B cell (primary cell): ENCODE data around the gene FERD3L. TPM values are rescaled to one million over a fixed set of nuclear protein-coding genes. Genes with fewer than 3 reads are reported as not detected.

Experiments
- ATAC-seq: fragments of 200-7000 bp; cut with Tn5 transposase; one replicate; pipeline ENCODE4 v1.10.0; 2021; ENCODE audit warnings: low read depth, mild to moderate bottlenecking, moderate number of reproducible peaks, moderate library complexity
- CTCF ChIA-PET: fragments of 350-600 bp; sonication (Branson Sonifier 250); formaldehyde crosslinking; loops from one replicate; lab custom pipeline; 2021; ENCODE audit warnings: antibody characterized with exemption, inconsistent platforms; lab: Charles Lee
- POLR2A ChIA-PET: fragments of 350-600 bp; sonication (Branson Sonifier 250); formaldehyde crosslinking; loops from one replicate; lab custom pipeline; 2021; ENCODE audit warnings: antibody characterized with exemption; lab: Charles Lee
- DNase-seq: peaks from one replicate; pipeline ENCODE4 v3.0.0; 2013
- H2AFZ ChIP-seq: 2 replicates; pipeline ENCODE4 v1.6.1; 2012; ENCODE audit warnings: mild to moderate bottlenecking, low read depth, low read length; ENCODE audit not compliant: insufficient read depth, poor library complexity, severe bottlenecking
- H3K27ac ChIP-seq, 2 donors: 1 replicate in 1 of 2; 2 replicates in 1 of 2; pipeline ENCODE4 v1.5.1; 2012 to 2013; ENCODE audit warnings: low read length in 2 of 2, mild to moderate bottlenecking in 2 of 2, moderate library complexity in 1 of 2
- H3K27me3 ChIP-seq, 4 experiments: fragments of 200-600 bp in 1 of 4; sonication (generic) in 1 of 4; replicated peaks in 1 of 4; 1 replicate in 2 of 4; 2 replicates in 2 of 4; pipeline versions ENCODE4 v1.6.1 to v1.7.0; 2013 to 2016; ENCODE audit warnings: low read length in 3 of 4, mild to moderate bottlenecking in 2 of 4, mixed read lengths in 1 of 4, moderate library complexity in 1 of 4; ENCODE audit not compliant: insufficient read depth in 4 of 4, control insufficient read depth in 3 of 4; ENCODE audit errors: control extremely low read depth in 1 of 4
- H3K36me3 ChIP-seq, 2 experiments: replicated peaks in 1 of 2; 1 replicate in 1 of 2; 2 replicates in 1 of 2; pipeline versions ENCODE4 v1.6.1 to v1.7.1; 2013; ENCODE audit warnings: low read length in 1 of 2; ENCODE audit not compliant: insufficient read depth in 2 of 2, control insufficient read depth in 1 of 2; ENCODE audit errors: control extremely low read depth in 1 of 2, extremely low read depth in 1 of 2
- H3K4me1 ChIP-seq, 2 donors: fragments of 200-600 bp in 1 of 2; sonication (generic) in 1 of 2; 1 replicate in 1 of 2; 2 replicates in 1 of 2; pipeline versions ENCODE4 v1.5.1 to v1.6.1; 2013 to 2017; ENCODE audit warnings: low read length in 2 of 2; ENCODE audit not compliant: control insufficient read depth in 2 of 2, insufficient read depth in 2 of 2
- H3K4me2 ChIP-seq: replicated peaks from 2 replicates; pipeline ENCODE3; 2012; ENCODE audit warnings: mild to moderate bottlenecking, low read depth, low read length; ENCODE audit not compliant: poor library complexity, severe bottlenecking
- H3K4me3 ChIP-seq, 5 experiments: fragments of 200-600 bp in 1 of 5; sonication (generic) in 1 of 5; 1 replicate in 3 of 5; 2 replicates in 2 of 5; pipeline versions ENCODE4 v1.5.1 to v1.7.0; 2011 to 2016; ENCODE audit warnings: low read length in 4 of 5, mild to moderate bottlenecking in 4 of 5, low read depth in 2 of 5, control low read depth in 1 of 5, moderate library complexity in 1 of 5; ENCODE audit not compliant: insufficient read depth in 1 of 5; ENCODE audit errors: control extremely low read depth in 1 of 5, extremely low read depth in 1 of 5
- H3K79me2 ChIP-seq: fragments of 200-600 bp; sonication (generic); one replicate; pipeline ENCODE4 v1.6.0; 2016; ENCODE audit warnings: low read length; ENCODE audit not compliant: control insufficient read depth, insufficient read depth
- H3K9ac ChIP-seq: fragments of 200-600 bp; sonication (generic); 2 replicates; pipeline ENCODE4 v1.6.1; 2017; ENCODE audit warnings: mild to moderate bottlenecking, low read length, moderate library complexity
- H3K9me3 ChIP-seq, 3 donors: one replicate each; pipeline versions ENCODE4 v1.6.1 to v1.7.1; 2013; ENCODE audit warnings: low read length in 2 of 3; ENCODE audit not compliant: control insufficient read depth in 2 of 3, insufficient read depth in 1 of 3; ENCODE audit errors: control extremely low read depth in 1 of 3
- H4K20me1 ChIP-seq: 2 replicates; pipeline ENCODE4 v1.6.0; 2012; ENCODE audit warnings: mild to moderate bottlenecking, low read length; ENCODE audit not compliant: insufficient read depth, control insufficient read depth, poor library complexity, severe bottlenecking
- H3K27ac Mint-ChIP-seq: one replicate; pipeline ENCODE4 v1.8.0; 2021; ENCODE audit warnings: mixed read lengths
- H3K27me3 Mint-ChIP-seq: one replicate; pipeline ENCODE4 v1.8.0; 2021; ENCODE audit warnings: mixed read lengths
- H3K4me1 Mint-ChIP-seq: one replicate; pipeline ENCODE4 v1.8.0; 2021; ENCODE audit warnings: mixed read lengths
- H3K4me3 Mint-ChIP-seq: one replicate; pipeline ENCODE4 v1.8.0; 2021; ENCODE audit warnings: mixed read lengths
- H3K9me3 Mint-ChIP-seq: one replicate; pipeline ENCODE4 v1.8.0; 2022; ENCODE audit warnings: mixed read lengths; ENCODE audit not compliant: insufficient read depth
- EZH2 ChIP-seq: IDR thresholded peaks from 2 replicates; pipeline ENCODE4 v1.6.1; 2012; ENCODE audit warnings: borderline replicate concordance, low read depth, mild to moderate bottlenecking, moderate library complexity, low read length; ENCODE audit not compliant: insufficient read depth, poor library complexity, severe bottlenecking
- WGBS: methylation state at CpG from one replicate; pipeline ENCODE4 v1.1.5; 2013; ENCODE audit warnings: missing lambda C conversion rate; ENCODE audit not compliant: insufficient coverage; 5-methylcytosine and 5-hydroxymethylcytosine counted together
- intact Hi-C: fragments of 100-400 bp; cut with micrococcal nuclease; formaldehyde crosslinking; loops from one replicate; pipeline ENCODE4 v1.10.0; 2022
- polyA plus RNA-seq: library from polyadenylated mRNA; depleted of rRNA; stranded (reverse); fragments of >200 nt; gene quantifications from 2 replicates; pipeline ENCODE4 v1.2.3, GENCODE V29; 2012
- total RNA-seq, 2 donors: library from RNA; stranded (reverse); fragments of 120-200 nt in 1 of 2; gene quantifications; 1 replicate in 1 of 2; 2 replicates in 1 of 2; pipeline versions ENCODE4 v1.2.3 to v1.2.4, GENCODE V29; 2013 to 2022
- TF ChIP-seq, protein P1 (sequence below): fragments of 200-600 bp; IDR thresholded peaks from one replicate; pipeline ENCODE4 v1.8.0; 2022; ENCODE audit warnings: antibody characterized with exemption, mild to moderate bottlenecking

Gene FERD3L
- total and polyA plus RNA-seq, 2 donors (not counting 1 experiment from before 2014, with no cell fraction given): not detected

DNA sequence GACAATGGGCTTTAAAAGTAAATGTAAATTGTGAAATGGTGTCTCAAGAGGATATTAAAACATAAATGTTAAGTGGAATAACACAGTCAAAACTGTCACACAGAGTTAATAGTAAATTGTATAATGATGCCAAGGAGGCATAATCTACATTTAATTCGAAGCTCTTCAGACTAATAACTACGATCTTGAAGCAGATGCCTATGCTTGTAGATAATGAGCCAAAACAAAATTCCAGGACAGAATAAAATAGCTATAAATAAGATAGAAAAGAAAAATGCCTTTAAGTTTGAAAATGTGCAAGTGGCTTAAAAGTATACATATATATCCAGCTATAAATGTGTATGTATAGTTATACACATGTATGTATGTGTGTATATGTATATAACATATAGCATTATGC, 45.3 kb downstream of the FERD3L start:
- no peak overlapping the region for H3K9ac ChIP-seq
- H3K27ac ChIP-seq: no peak overlapping the region
- peaks cover 40% of the 10 kb centered on the region for H3K27me3 Mint-ChIP-seq
- no peak overlapping the region for H3K27ac Mint-ChIP-seq
- no peaks in the 10 kb centered on the region for H3K4me1 Mint-ChIP-seq
- WGBS: no CpG with 5 or more reads among the region's 2 CpGs
- CTCF ChIA-PET: no interaction called here
- ATAC-seq (no peak), DNase-seq (no peak)
- no peak for TF ChIP-seq EZH2
- TF ChIP-seq, protein P1, sequence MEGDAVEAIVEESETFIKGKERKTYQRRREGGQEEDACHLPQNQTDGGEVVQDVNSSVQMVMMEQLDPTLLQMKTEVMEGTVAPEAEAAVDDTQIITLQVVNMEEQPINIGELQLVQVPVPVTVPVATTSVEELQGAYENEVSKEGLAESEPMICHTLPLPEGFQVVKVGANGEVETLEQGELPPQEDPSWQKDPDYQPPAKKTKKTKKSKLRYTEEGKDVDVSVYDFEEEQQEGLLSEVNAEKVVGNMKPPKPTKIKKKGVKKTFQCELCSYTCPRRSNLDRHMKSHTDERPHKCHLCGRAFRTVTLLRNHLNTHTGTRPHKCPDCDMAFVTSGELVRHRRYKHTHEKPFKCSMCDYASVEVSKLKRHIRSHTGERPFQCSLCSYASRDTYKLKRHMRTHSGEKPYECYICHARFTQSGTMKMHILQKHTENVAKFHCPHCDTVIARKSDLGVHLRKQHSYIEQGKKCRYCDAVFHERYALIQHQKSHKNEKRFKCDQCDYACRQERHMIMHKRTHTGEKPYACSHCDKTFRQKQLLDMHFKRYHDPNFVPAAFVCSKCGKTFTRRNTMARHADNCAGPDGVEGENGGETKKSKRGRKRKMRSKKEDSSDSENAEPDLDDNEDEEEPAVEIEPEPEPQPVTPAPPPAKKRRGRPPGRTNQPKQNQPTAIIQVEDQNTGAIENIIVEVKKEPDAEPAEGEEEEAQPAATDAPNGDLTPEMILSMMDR: no peak
- no peaks in the 10 kb centered on the region for H3K36me3 ChIP-seq
- intact Hi-C loops: no loop called here
- POLR2A ChIA-PET: no interaction called here
- no peaks in the 10 kb centered on the region for H3K4me1 ChIP-seq
- H3K9me3 Mint-ChIP-seq: no peaks in the 10 kb centered on the region
- no peak overlapping the region for H3K4me2 ChIP-seq
- no peaks in the 10 kb centered on the region for H4K20me1 ChIP-seq
- no peaks in the 10 kb centered on the region for H3K9me3 ChIP-seq
- H3K4me3 ChIP-seq: no peak overlapping the region
- H3K79me2 ChIP-seq: no peaks in the 10 kb centered on the region
- H3K27me3 ChIP-seq: peaks cover 0 to 27% (median 12%) of the 10 kb centered on the region in 4 experiments
- no peak overlapping the region for H3K4me3 Mint-ChIP-seq
- no peak overlapping the region for H2AFZ ChIP-seq

DNA sequence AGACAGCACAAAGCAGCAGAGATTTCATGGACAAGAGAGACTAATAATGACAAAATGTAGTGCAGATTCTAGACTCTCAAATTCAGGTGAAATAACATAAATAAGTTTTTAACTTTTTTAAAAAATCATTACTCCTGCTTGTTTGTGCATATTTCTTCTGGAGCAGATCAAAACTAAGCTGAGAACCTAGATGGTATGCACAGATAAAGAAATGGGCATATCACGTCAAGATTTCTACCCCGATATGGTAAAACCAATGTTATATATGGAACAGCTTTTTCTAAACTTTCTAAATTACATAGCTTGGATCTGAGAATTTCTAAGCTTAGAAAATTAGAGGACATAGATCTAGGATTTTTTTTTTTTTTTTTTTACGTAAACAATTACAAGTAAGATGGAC, 46.0 kb downstream of the FERD3L start:
- DNase-seq (no peak), ATAC-seq (no peak)
- Mint-ChIP-seq H3K27me3 (peaks cover 38% of the 10 kb centered on the region), H3K4me1 (no peaks in the 10 kb centered on the region), H3K27ac (no peak overlapping the region), H3K4me3 (no peak overlapping the region), H3K9me3 (no peaks in the 10 kb centered on the region)
- H2AFZ ChIP-seq: no peak overlapping the region
- intact Hi-C loops: no loop called here
- H3K9ac ChIP-seq: no peak overlapping the region
- POLR2A ChIA-PET: no interaction called here
- WGBS: no CpG with 5 or more reads among the region's 3 CpGs
- H3K27ac ChIP-seq: no peak overlapping the region
- H3K9me3 ChIP-seq: no peaks in the 10 kb centered on the region
- no peaks in the 10 kb centered on the region for H4K20me1 ChIP-seq
- H3K79me2 ChIP-seq: no peaks in the 10 kb centered on the region
- no peak for TF ChIP-seq EZH2
- TF ChIP-seq, protein P1: no peak
- H3K27me3 ChIP-seq: peaks cover 0 to 22% (median 9%) of the 10 kb centered on the region in 4 experiments
- H3K4me1 ChIP-seq: no peaks in the 10 kb centered on the region
- no peak overlapping the region for H3K4me2 ChIP-seq
- CTCF ChIA-PET: no interaction called here
- no peaks in the 10 kb centered on the region for H3K36me3 ChIP-seq
- H3K4me3 ChIP-seq: no peak overlapping the region
